ENCODE data around the gene PSME2.

Gene PSME2

DNA sequence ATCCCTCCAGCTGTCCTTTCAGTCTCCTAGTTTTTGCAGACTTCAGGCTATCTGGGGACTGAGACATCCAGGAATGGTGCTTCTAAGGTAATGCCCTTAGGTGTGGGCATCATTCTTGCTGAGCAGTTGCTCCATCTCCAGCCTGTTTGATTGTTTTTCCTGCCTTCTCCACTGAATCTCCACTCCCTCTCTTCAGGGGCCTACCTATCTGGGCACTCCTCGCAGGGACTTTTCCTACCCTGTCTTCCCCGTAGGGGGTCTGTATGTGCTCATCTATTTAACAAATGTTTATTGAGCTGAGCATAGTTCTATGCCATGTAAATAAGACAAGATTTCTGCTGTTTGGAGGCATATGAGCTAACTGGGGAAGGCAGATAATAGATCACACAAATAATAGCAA lies 13.4 kb downstream of the PSME2 start:
- DNase-seq: no peak

DNA sequence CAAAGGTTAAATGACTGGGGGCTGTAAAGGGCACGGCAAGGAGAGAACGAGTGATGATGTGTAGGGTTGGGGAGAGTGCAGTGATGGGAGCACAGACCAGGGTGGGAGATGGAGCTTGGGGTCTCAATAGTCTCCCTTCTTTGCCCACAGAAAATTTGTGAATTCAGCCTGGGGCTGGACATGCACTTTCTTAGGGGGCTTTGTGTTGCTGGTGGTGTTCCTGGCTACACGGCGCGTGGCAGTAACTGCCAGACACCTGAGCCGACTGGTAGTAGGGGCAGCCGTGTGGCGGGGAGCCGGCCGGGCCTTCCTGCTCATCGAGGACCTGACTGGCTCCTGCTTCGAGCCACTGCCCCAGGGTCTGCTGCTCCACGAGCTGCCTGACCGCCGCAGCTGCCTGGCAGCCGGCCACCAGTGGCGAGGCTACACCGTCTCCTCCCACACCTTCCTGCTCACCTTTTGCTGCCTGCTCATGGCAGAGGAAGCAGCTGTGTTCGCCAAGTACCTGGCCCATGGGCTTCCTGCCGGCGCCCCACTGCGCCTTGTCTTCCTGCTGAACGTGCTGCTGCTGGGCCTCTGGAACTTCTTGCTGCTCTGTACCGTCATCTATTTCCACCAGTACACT lies 14.2 kb downstream of the PSME2 start:
- DNase-seq: peak; percentile 72 to 89

DNA sequence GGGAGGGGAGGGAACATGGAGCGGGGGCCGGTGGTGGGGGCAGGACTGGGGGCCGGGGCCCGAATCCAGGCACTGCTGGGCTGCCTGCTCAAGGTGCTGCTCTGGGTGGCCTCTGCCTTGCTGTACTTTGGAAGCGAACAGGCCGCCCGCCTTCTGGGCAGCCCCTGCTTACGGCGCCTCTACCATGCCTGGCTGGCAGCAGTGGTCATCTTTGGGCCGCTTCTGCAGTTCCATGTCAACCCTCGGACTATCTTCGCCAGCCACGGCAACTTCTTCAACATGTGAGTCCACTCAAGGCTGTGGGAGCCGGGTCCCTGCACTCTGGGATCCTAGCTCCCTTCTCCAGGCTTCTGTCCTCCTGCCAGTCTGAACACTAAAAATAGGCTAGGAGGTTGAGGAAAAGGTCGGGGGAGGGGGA lies 14.9 kb downstream of the PSME2 start:
- DNase-seq: no peak

DNA sequence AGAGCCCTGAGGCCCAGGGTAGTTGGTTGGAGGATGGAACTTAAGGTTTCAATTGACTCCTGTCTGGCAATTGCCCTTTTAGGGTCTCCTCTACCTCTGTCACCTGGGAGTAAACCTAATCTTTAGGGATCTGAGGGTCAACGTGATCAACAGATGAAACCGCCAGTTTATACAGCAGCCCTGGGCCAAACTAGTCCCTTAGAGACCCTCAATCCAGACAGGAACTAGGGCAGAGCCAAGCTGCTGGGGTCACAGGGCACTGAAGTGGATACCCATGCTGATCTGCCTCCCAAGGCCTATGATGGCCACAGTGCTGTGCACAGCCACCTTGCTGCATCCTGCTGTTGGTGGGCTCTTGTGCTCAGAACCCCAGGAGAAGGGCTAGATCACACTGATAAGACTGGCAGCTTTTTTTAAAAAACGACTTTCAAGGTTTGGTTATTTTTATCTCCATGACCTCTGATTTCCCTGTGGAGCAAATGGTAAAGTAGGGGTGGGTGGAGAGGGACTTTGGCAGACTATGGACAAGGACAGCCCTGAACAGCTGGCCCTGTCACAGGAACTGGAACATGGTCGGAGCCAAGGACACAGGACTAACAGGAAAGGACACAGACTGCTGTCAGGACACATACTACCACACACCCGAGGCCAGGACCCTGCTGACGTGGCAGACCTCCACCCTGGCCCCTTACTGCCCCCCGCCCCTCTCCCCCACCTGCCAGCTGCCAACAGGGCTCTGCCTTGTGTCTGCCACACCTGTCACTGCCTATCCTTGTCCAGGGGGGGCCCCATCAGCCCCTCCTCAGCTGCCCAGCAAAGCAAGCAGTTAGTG lies 15.5 kb downstream of the PSME2 start:
- no peak for DNase-seq

DNA sequence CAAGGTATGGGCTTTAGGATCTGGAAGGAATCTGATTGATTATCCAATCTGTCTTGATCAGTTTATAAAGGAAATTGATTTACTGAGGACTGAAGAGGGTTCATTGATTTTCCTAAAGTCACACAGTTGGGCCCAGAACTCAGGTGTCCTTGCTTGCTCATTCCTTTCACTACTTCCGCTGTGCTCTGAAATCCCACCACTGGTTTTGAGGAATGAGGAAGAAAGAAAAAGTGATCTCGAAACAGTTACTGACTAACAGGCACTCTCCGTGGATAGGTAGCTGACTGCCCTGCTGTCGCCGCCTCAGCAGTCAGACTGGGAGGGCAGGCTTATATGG lies 16.1 kb downstream of the PSME2 start, which contains the start of gene FITM1:
TSS of gene FITM1 (plus strand) at position 280 of the 337 bp plus-strand sequence. CDS start 905 bp downstream, outside the sequence.
- DNase-seq: no peak

DNA sequence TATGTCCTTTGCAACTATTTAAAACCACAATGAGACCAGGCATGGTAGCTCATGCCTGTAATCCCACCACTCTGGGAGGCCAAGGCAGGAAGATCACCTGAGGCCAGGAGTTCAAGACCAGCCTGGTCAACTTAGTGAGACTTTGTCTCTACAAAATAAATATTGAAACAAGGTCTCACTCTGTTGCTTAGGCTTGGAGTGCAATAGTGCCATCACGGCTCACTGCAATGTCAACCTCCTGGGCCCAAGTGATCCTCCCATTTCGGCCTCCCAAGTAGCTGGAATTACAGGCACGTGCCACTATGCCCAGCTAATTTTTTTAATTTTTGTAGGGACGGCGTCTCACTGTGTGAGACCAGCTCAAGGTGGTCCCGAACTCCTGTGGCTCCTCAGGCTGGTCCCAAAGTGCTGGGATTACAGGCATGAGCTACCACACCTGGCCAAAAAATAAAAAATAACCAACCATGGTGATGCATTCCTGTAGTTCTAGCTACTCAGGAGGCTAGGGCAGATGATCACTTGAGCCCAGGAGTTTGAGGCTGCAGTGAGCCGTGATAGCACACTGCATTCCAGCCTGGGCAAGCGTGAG lies 16.9 kb downstream of the PSME2 start:
- no peak for DNase-seq

DNA sequence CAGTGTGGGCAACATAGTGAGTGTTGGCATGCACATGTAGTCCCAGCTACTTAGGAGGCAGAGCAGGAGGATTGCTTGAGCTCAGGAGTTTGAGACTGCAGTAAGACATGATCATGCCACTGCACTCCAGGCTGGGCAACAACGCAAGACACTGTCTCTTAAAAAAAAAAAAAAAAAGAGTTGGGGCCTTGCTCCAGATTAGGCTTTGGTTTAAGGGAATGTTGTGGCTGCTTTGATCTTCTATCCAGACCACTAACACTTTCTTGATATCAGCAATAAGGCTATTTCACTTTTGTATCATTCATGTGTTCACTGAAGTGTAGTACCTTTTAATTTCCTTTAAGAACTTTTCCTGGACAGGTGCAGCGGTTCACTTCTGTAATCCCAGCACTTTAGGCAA lies 18.7 kb downstream of the PSME2 start:
- DNase-seq: no peak

DNA sequence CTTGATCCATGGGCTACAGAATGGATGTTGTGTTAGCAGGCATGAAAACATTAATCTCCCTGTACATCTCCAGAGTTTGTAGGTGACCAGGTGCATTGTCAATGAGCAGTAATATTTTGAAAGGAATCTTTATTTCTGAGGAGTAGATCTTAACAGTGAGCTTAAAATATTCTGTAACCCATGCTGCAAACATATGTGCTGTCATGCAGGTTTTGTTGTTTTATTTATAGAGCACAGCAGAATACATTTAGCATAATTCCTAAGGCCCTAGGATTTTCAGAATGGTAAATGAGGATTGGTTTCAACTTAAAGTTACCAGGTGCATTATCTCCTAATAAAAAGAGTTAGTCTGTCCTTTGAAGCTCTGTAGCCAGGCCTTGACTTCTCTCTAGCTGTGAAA lies 19.5 kb downstream of the PSME2 start:
- no peak for DNase-seq

DNA sequence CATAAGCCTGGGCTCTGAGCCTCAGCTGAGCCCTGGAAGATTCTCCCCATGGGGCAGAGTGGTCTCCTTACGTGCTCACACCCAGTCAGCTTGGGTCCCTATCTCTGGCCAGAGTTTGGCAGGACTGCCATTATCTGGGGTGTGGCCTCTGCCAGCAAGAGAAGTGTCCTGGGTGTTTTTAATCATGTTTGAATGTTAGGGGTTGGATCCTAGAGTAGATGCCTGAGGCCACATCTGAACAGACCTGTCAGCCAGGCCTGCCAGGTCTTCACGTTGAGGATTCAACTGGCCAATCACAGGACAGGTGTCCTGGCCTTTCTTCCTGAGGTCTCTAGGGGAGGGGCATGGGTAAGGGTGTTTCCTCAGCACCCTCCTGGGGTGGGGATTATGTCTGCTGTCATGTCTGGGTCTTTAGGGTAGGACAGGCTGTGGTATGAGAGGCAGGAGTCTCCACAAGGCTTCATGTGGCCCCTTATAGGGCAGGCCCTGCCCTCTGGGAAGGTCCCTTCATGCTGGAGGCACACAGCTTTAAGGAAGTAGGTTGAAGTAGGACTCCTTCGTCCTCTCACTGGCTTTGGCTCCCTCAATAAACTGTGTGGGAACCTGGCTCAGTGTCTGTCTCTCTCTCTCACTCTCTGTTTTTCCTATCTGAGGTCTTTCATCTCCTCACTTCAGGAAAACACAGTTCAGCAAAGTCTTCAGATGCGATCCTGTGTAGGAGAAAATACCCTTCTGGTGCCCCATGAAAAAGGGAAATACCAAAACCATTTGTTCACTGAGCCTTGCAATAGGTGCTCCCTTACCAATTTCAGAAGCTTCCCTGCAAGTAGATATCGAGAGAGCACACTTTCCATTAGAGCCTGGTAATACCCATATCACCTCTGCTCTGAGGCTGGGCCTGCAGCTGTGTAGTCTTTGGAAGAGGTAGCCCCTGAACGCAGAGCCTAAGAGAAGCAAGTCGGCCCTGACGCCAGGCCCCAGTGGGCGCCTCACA lies 22.7 kb downstream of the PSME2 start:
- DNase-seq: no peak

DNA sequence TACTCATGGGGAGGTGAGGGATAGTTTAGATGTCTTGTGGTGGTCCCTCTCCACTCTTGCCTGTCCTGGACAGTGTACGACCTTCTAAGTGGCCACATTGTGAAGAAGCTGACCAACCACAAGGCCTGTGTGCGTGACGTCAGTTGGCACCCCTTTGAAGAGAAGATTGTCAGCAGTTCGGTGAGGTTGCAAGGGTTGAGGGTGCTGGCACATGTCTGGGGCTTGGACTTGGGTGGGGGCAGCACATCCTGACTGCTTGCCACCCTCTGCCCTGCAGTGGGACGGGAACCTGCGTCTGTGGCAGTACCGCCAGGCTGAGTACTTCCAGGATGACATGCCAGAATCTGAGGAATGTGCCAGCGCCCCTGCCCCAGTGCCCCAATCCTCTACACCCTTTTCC lies 23.5 kb downstream of the PSME2 start:
- no peak for DNase-seq

DNA sequence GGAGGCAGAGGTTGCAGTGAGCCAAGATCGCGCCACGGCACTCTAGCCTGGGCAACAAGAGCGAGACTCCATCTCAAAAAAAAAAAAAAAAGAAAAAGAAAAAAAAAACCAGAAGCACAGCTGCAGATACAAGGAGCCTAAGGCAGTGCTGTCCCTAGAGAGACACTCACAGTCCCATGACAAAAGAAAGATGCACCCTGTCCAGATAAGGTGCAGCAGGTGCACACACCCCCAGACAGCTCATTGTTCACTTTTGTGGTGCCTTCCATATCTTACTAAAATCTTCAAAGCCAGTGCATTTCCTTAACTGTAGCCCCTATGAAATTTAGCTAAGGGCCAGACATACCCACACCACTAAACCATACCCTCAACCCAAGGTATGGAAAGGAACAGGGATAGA lies 24.0 kb downstream of the PSME2 start:
- no peak for DNase-seq

DNA sequence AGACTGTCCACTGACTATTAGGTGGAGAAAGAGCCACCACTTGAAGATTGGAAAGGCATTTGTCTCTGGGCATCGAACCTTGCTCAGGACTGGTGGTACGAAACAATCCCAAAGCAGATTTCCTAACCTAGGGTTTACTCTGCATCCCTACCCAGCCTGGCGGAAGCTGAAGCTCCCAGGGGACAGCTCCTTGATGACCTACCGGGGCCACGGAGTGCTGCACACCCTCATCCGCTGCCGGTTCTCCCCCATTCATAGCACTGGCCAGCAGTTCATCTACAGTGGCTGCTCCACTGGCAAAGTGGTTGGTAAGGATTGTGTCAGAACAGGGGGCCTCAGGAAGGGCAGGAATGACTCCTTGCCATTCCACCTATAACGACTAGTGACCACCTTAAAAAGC lies 25.2 kb downstream of the PSME2 start:
- DNase-seq: no peak

DNA sequence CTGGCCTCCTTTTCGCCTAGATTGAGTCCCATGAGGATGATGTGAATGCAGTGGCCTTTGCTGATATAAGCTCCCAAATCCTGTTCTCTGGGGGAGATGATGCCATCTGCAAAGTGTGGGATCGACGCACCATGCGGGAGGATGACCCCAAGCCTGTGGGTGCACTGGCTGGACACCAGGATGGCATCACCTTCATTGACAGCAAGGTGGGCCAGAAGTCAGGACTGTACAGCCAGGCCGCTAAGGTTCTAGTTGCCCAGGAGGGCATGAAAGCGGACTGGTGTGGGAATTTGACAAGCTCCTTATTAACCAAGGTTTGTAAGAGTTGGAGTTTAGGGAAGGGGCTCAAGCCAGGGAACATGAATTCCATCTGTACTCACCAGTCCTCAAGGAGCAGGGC lies 26.7 kb downstream of the PSME2 start:
- no peak for DNase-seq

DNA sequence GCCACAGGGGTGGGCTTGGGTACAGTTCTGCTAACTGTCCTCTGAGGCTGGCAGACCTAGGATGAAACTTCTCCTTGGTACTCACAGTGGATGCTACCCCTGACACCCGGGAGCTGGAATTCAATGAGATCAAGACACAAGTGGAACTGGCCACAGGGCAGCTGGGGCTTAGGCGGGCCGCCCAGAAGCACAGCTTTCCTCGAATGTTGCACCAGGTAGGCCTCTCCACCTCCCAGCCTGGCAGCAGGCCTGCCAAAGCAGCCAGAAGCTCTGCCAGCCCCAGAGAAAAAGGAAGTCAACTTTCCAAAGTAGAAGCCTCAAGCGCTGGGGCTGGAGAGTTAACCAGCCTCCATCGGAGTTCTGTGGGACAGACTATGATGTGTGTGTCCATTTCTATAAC lies 29.2 kb downstream of the PSME2 start:
- no peak for DNase-seq

DNA sequence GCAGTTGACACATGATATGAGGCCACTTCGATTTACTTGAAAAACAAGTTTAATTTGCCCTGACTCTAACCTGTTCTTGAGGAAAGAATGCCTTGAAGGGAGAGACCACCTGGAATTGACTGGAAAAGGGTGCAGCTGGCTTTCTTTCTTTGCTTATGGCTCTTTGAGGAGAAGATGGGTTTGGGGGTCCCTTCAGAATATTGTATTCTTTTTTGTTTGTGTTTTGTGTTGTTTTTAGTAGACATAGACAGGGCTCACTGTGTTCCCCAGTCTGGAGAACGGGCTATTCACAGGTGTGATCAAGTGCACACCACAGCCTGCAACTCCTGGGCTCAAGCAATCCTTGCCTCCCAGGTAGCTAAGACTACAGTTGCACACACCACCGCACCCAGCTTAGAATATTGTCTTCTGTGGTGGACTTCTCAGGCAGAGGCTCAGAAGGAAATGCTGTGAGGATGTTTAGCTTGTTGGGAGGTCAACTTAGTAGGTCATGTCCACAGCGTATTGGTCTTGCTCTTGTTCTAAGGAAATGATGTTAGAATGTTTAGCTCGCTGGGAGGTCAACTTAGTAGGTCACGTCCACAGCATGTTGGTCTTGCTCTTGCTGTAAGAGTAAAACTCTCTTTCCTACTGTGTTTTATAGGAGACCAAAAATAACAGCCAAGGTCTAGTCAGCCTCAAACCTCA lies 30.1 kb downstream of the PSME2 start:
- DNase-seq: no peak

DNA sequence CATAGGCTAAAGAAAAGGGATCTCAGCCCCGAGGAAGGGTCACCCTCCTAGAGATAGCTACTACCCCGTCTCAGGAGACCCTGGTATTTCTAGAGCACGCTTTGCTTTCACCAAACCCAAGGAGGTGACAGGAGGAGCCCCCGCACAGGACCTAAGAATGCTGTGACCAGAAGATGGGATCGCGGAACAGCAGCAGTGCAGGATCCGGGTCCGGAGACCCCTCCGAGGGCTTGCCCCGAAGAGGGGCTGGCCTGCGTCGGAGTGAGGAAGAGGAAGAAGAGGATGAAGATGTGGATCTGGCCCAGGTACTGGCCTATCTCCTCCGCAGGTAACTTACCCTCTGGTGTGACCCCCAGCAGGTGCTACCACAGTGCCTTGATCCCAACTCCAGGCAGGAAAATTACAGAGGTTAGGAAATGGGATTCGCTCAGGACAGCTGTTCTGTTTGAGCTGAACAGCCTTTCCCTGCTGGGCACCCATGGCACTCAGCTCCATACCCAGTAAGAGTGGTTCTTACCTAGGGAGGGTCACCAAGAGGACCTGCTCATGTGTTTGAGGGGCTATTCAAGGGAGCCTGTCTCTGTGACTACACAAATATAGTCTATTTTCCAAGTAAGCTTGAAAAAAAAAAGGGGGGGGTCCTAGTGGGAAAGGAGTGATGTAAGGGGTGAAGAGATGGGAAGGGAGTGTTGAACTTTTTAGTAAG lies 30.8 kb downstream of the PSME2 start:
- DNase-seq: no peak

DNA sequence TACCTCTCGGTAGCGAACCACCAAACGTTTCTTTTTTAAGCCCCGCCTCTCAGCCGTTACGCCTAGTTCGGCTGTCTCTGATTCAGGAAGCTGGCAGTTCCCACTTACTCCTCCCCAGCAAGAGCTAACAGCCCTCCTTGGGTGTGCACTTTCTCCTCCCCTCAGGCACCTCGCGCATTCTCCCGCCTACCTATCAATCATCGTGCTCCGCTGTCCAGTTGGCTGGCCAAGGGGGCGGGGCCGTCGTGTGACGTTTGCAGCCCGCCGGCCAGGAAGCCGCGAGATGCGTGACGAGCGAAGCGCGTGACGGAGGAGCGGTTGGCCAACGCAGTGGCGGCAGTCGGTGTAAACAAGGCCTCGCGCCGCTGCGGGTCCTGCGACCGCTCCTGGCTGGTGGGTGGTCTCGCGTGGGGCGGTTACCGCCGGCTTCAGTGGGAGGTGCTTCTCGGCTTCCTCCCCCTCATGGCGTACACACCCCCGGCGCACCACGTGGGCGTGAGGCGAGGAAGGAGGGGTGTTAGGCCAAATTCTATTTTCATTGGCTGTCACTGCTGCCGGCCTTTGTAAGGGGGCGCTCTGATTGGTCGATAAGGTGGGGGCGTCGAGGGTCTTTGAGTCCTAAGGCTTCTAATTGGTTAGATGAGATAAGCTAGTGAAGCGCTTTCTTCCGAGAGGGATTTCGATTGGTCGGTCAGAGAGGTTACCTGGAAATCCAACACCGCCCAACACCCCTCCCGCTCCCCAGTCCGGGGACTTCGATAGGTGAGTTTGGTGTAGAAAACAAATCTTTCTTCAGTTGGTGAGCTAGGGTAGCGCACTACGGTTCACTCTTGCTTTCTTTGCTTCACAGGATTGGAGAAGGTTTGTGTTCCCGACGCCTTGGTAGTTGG lies 31.6 kb downstream of the PSME2 start, which contains the start of the genes DCAF11 and NRL:
TSS of gene DCAF11 (plus strand) at position 246 of the 890 bp plus-strand sequence. CDS start 818 bp downstream, outside the sequence.
TSS of gene NRL (minus strand) at position 418 of the 890 bp plus-strand sequence. CDS start 32,101 bp downstream, outside the sequence.
- DNase-seq: peak; percentile 99

DNA sequence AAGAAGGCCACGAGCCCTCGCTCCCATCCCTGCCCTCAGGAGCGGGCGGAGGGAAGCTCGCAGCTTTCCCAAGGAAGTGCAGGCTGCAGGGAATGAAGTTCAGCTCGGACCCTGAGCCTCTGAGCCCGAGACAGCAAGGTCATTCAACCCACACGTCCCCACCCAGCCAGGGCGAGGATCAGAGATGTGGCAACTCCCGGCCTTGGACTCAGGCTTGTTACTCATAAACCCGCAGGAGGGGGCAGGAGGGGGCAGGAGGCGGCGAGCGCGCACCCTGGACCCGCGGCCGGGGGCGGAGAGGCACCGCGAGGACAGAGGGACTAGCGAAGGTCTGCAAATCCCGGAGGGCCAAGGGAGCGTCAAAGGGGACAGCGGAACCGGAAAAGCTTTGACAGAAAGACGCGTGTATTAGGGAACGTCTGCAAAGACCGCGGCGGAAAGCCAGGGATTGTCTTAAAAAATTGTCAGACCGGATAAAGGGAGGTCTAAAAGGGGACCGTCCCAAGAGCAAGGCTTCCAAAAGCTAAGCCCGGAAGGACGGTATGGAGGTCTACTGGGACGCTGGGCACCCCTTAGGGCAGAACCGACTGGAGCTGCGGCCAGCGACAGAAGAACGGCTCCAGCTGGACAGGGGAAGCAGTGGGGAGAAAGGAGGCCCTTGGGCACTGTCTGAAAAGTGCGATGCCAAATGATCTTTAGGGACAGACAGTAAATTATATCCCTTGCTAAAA lies 32.4 kb downstream of the PSME2 start:
- DNase-seq: peak; percentile 74 to 92

DNA sequence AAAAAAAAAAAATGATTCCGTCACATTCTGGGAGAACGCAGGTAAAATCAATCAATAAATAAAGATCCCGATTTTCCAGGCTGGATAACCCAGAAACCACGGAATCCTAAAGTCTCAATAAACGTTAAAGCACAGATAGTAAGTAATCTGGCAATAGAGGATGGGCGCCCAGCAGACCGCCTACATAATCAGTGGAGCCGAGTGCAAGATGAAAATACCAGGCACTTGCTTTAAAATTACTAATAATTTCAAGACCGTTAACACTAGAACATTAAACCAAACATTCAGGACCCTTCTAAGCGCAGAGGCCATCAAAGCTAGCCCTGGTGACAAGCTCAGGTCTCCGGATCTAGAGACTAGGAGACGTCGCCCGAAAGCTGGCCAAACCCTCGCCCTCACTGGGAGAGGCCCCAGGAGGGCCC lies 33.0 kb downstream of the PSME2 start:
- no peak for DNase-seq

DNA sequence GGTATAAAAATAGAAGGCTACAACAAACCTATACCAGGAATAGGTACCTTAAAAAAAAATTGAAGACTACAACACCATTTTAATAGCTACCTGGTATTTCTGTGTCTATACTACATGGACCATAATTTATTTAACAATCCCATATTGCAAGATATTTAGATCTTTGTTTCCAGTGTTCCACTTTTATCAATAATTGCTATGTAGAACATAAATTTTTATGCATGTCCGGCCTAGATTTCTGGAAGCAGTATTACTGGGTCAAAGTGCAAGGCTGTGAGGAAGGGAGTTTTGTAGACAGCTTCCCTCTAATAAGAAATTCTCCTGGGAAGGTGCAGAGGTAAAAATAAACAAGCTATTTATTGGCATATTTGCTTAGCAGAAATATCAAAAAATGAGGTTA lies 35.9 kb downstream of the PSME2 start:
- no peak for DNase-seq
